BE2C (cell line): ENCODE results near the gene MYPOP.

Experiments
- DNase-seq: peaks from one replicate; pipeline ENCODE4 v3.0.0-alpha.2; 2020
- H3K27me3 ChIP-seq: fragments of 250-450 bp; sonication (Bioruptor Pico); 2 replicates; pipeline ENCODE4 v1.5.1; 2020; ENCODE audit warnings: mild to moderate bottlenecking
- H3K36me3 ChIP-seq: fragments of 250-450 bp; sonication (Bioruptor Pico); 2 replicates; pipeline ENCODE4 v1.5.1; 2020; ENCODE audit warnings: mild to moderate bottlenecking
- H3K4me1 ChIP-seq: fragments of 250-450 bp; sonication (Bioruptor Pico); 2 replicates; pipeline ENCODE4 v1.5.1; 2020
- H3K4me3 ChIP-seq: 2 replicates; pipeline ENCODE4 v1.5.1; 2011; ENCODE audit warnings: low read depth, low read length
- H3K9me3 ChIP-seq: fragments of 250-450 bp; sonication (Bioruptor Pico); 2 replicates; pipeline ENCODE4 v1.5.1; 2020
- CTCF ChIP-seq: IDR thresholded peaks from 2 replicates; pipeline ENCODE4 v1.5.1; 2012; ENCODE audit warnings: mild to moderate bottlenecking, low read depth, low read length

MYPOP gene

GRCh38 chr19:45911291-45911690 lies 8.9 kb upstream of the MYPOP start:
- Histone ChIP-seq H3K9me3 (no peaks in the 10 kb centered on the region), H3K4me3 (no peak overlapping the region), H3K36me3 (no peaks in the 10 kb centered on the region), H3K4me1 (no peaks in the 10 kb centered on the region), H3K27me3 (no peaks in the 10 kb centered on the region)
- DNase-seq: no peak
- TF ChIP-seq CTCF: no peak

- DNase-seq: no peak
Observed at GRCh38 chr19:45908956-45909355, 6.5 kb upstream of the MYPOP start.

GRCh38 chr19:45906221-45906620 lies 3.8 kb upstream of the MYPOP start:
- H3K27me3 ChIP-seq: no peaks in the 10 kb centered on the region
- TF ChIP-seq CTCF: no peak
- no peak for DNase-seq
- no peaks in the 10 kb centered on the region for H3K36me3 ChIP-seq
- H3K4me3 ChIP-seq: no peak overlapping the region
- H3K9me3 ChIP-seq: no peaks in the 10 kb centered on the region
- no peaks in the 10 kb centered on the region for H3K4me1 ChIP-seq

More at GRCh38 chr19:45908956-45909355, 6.5 kb upstream of the MYPOP start:
- no peaks in the 10 kb centered on the region for H3K9me3 ChIP-seq
- H3K36me3 ChIP-seq: no peaks in the 10 kb centered on the region
- H3K4me3 ChIP-seq: no peak overlapping the region
- no peaks in the 10 kb centered on the region for H3K27me3 ChIP-seq
- H3K4me1 ChIP-seq: no peaks in the 10 kb centered on the region
- no peak for TF ChIP-seq CTCF

GRCh38 chr19:45905011-45905410 lies 2.6 kb upstream of the MYPOP start:
- no peak for DNase-seq
- peaks cover 1% of the 10 kb centered on the region for H3K36me3 ChIP-seq
- TF ChIP-seq CTCF: no peak
- no peaks in the 10 kb centered on the region for H3K9me3 ChIP-seq
- no peak overlapping the region for H3K4me3 ChIP-seq
- no peaks in the 10 kb centered on the region for H3K4me1 ChIP-seq
- H3K27me3 ChIP-seq: no peaks in the 10 kb centered on the region

- Histone ChIP-seq H3K27me3 (no peaks in the 10 kb centered on the region), H3K9me3 (no peaks in the 10 kb centered on the region), H3K36me3 (peaks cover 17% of the 10 kb centered on the region), H3K4me1 (no peaks in the 10 kb centered on the region), H3K4me3 (peak overlapping the region; percentile 85)
- no peak for TF ChIP-seq CTCF
- DNase-seq: peak; percentile 99
Observed at GRCh38 chr19:45902651-45903625, 525 bp upstream of the MYPOP start.

- no peaks in the 10 kb centered on the region for H3K9me3 ChIP-seq
- H3K27me3 ChIP-seq: no peaks in the 10 kb centered on the region
- H3K36me3 ChIP-seq: peaks cover 17% of the 10 kb centered on the region
- H3K4me1 ChIP-seq: no peaks in the 10 kb centered on the region
- no peak for TF ChIP-seq CTCF
- peak overlapping the region; percentile 85 for H3K4me3 ChIP-seq
- peak; percentile 54 for DNase-seq
Observed at GRCh38 chr19:45901432-45901911, 941 bp downstream of the MYPOP start.
